Activated naive CD4-positive, alpha-beta T cell treated with anti-CD3 and anti-CD28 coated beads, Interleukin-2, amount 50 U/mL, for 72 hours (primary cell): Measurements from ENCODE around the gene TEKT3. TPM values are rescaled to one million over a fixed set of nuclear protein-coding genes. Genes with fewer than 3 reads are reported as not detected.
A peak's percentile ranks its signal among the peaks of the same experiment; 100 is the strongest.

Experiments
- ATAC-seq, 2 donors: fragments of 150-1000 bp; cut with Tn5 transposase; 2 replicates each; pipeline ENCODE4 v1.10.0; 2021; ENCODE audit warnings: mild to moderate bottlenecking in 2 of 2, moderate library complexity in 2 of 2
- DNase-seq, 2 donors: peaks; one replicate each; pipeline ENCODE4 v3.0.0; 2021 to 2022; ENCODE audit warnings: low spot score in 2 of 2
- H3K27ac Mint-ChIP-seq, 2 donors: one replicate each; pipeline ENCODE4 v1.8.0; 2022; ENCODE audit warnings: mild to moderate bottlenecking in 2 of 2, mixed read lengths in 2 of 2
- H3K36me3 Mint-ChIP-seq, 2 donors: one replicate each; pipeline ENCODE4 v1.8.0; 2022; ENCODE audit warnings: mixed read lengths in 2 of 2
- H3K9me3 Mint-ChIP-seq, 2 donors: one replicate each; pipeline ENCODE4 v1.8.0; 2022; ENCODE audit warnings: mixed read lengths in 2 of 2
- total RNA-seq, 2 donors: library from RNA; stranded (reverse); gene quantifications; one replicate each; pipeline ENCODE4 v1.2.3, GENCODE V29; 2022

Gene TEKT3
- total RNA-seq, 2 donors from 2014 or later: not detected

DNA sequence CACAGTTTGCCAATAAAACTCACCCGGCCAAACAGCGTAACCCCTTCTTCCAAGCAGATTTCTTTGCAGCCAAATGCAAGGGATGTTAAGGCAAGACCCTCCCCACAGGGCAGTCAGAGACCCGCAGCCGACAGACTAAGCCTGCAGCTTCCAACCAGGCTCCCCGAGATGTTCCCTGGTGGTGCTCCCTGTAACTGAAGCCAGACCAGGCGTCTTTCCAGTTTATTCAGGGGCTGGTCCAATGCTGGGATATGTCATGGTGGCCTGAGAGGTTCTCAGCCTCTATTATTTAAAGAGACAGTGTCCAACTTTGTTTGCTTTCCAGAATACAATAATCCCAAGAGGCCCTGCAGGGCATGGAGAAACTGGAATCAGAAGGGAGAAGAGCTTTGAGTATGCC, 76.3 kb downstream of the TEKT3 start, which contains the start of gene PMP22:
PMP22 (minus strand) TSS at position 196 of the 400 bp plus-strand sequence. CDS start 4,599 bp downstream, outside the sequence.
- no peaks in the 10 kb centered on the region for H3K9me3 Mint-ChIP-seq
- no peak within 1 kb of the TSS for H3K27ac Mint-ChIP-seq
- DNase-seq (no peak), ATAC-seq (no peak)
- no peaks in the 10 kb centered on the region for H3K36me3 Mint-ChIP-seq

DNA sequence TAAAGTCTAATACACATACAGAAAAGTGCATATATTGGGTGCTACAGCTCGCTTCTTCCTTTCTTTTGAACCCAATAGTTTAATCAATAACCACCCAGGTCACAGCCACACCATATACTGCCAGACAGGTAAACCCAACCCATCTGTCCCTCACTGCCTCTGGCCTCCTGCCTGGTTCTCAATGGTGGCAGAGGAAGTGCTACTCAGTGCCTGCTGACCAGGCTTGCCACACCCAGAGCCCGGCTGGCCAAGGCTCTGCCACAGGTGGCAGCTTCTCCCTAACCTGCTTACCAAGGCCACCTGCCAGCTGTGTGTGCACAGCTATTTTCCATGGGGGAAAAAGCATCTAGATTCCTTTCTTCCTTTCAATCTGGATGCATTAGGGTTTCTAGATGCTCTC, 76.9 kb downstream of the TEKT3 start:
- Mint-ChIP-seq H3K9me3 (no peaks in the 10 kb centered on the region), H3K27ac (no peak overlapping the region), H3K36me3 (no peaks in the 10 kb centered on the region)
- no peak for ATAC-seq
- no peak for DNase-seq

DNA sequence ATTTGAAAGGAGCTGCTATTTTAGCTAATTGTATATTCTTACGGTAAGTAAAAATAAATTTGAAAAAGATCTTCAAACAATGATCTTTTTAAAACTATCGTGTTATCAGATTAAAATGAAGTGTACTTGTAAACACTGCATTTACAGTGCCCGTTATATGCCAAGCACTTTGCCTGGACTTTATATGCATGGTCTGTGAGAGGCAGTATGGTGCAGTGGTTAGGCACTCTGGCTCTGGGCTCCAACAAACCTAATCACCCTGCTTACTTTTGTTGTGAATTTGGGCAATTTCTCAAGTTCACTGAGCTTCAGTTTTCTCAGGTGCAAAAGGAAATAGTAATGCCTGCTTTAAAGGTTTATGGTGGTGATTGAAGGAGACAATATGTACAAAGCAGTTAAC, 77.7 kb downstream of the TEKT3 start:
- H3K27ac Mint-ChIP-seq: no peak overlapping the region
- H3K36me3 Mint-ChIP-seq: no peaks in the 10 kb centered on the region
- no peaks in the 10 kb centered on the region for H3K9me3 Mint-ChIP-seq
- DNase-seq (no peak), ATAC-seq (no peak)

DNA sequence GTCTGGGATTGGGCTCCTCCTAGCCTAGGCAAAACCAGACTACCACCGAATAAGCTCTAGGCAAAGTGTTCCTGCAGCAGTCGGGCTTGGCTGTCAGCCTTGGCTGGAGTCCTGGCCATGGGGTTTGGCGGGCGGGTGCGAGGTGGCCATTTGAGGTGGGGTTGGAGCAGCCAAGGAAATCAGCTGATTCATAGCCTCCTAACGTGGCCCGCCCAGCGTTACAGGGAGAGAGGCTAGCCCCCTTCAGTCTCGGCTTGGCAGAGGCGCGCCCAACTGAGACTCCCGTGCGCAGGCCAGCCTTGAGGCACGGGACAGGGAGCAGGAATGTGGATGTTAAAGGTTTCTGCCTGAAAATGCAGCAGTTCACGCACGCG, 78.2 kb downstream of the TEKT3 start:
- Mint-ChIP-seq H3K36me3 (no peaks in the 10 kb centered on the region), H3K9me3 (no peaks in the 10 kb centered on the region), H3K27ac (no peak overlapping the region)
- no peak for ATAC-seq
- DNase-seq: no peak

DNA sequence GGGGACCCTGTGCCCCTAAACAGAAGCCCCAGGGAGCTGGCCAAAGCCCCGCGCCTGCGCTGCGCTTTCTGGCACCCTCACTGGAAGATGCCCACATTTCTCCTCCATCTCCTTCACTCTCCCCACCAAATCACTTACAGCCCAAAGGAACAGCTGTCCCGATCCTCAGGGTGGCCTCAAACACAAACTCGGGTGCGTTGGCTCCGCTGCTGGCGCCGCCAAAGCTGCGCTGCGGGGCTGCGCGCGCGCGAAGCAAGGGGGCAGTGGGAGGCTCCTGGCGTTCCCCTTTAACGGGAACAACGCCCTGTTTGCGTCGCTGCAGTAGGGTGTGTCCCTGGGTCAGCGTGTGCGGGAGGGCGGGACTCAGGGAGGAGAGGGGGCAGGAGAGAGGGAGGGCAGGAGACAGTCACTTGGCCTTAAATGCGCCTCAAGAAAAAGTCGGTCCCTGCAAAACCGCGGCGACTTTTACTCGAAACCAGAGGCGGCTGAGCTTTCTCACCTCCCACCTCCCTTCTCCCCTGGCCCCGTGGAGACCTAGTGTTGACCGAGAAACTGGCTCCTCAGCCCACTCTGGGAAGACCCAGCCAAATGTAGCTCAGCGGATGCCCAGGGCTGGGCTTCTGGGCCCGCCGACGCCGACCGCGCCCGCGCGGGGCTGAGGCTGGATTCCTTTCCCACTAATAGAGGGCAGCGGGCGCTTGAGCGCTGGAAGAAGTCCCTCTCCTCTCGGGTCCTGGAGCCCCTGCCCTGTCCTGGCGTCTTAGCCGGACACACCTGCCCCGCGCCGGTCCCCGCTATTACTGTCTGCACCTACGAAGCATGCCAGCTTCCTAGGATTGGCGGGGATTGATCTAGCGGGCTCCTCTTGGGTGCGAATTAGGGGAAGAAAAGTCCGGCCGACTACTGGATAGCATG, 78.8 kb downstream of the TEKT3 start:
- peak in 1 of 2 donors; percentile 27 for ATAC-seq
- no peak overlapping the region for H3K27ac Mint-ChIP-seq
- DNase-seq: no peak

DNA sequence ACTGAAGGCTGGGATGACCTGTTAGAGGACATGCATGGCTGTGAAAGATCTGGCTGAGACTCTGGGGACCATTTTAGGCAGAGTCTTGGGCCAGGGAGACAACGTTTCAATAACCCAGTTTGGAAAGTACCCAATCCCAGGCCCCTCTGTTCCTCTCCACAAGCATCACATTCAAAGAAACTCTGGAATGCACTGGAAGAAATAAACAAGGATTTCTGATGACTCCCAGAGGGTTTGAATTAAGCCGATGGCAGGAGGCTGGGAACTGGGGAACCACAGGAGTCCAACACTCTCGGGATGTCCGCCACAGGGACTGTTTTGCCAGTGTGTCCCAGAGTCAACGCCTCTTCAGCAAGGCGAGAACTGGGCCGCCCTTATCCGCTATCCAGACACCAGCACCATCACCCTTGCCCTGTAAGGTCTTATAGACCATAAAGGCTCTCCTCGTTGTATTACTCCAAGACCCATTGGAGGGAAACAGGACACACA, 79.6 kb downstream of the TEKT3 start:
- Mint-ChIP-seq H3K9me3 (no peaks in the 10 kb centered on the region), H3K36me3 (no peaks in the 10 kb centered on the region), H3K27ac (no peak overlapping the region)
- DNase-seq: no peak
- ATAC-seq: no peak

More for the DNA sequence above, 78.8 kb downstream of the TEKT3 start:
- Mint-ChIP-seq H3K36me3 (no peaks in the 10 kb centered on the region), H3K9me3 (no peaks in the 10 kb centered on the region)

DNA sequence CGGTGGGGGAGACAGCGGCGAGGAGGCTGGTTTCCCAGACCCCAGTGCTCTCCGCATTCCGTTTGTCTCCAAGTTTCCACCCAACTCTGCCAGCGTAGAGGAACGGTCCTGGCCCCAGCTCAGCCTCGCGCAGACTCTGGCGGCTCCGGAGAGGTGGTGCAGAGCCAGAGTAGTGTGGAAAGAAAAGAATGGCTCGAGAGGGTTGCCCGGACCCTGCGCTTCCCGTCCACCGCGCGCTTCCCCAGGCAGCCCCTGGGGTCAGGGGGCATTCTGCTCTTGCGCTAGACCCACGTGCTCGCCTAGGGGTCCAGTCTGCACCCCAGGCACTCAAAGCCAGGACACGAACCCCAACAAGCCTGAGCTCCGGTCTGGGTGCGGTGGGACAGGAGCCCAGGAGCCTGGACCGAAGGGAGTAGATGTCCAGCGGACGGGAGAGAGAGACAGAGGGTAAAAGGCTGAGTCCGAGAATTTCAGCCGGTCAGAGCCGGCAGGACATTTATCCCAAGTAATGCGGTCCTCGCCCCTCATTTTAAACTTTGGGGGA, 80.1 kb downstream of the TEKT3 start:
- ATAC-seq (peak in 1 of 2 donors; percentile 34), DNase-seq (peak in 1 of 2 donors; percentile 14)
- H3K9me3 Mint-ChIP-seq: no peaks in the 10 kb centered on the region
- no peaks in the 10 kb centered on the region for H3K36me3 Mint-ChIP-seq
- H3K27ac Mint-ChIP-seq: no peak overlapping the region

DNA sequence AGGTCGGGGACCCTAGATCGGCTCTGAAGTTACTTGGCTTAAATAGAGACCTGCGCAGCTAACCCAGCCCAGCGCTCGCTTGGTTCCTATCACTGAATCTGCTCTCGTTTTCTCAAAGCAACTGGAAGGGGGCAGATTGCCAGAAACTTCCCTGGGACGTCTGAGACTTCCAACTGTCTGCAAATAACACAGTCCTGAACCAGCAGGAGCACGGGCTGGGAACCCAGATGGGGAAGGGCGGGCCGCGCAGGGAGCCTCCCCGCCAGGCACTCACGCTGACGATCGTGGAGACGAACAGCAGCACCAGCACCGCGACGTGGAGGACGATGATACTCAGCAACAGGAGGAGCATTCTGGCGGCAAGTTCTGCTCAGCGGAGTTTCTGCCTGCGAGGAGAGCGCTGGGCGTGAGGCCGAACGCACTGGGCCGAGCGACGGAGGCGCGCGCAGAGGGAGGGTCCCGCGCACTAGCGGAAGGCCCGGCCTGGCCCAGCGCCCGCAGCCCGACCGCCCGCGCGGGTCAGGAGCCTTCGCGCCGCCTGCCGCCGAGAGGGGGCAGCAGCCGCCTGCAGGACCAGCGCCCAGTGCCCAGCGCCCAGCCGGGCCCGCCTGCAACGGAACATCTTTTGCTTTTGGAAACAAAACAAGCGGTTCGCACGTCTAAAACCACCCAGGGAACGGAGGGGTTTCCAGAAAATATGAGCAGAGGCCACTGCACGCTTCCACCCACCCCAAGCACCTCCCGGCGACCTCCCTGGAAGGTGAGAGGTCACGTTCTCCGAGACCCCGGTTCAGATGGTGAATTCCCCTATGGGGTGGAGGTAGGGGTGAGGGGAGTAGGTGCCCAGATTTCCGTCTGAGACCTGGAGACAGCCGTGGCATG, 80.8 kb downstream of the TEKT3 start:
- no peaks in the 10 kb centered on the region for H3K36me3 Mint-ChIP-seq
- peak overlapping the region in 1 of 2 donors; percentile 55 for H3K27ac Mint-ChIP-seq

DNA sequence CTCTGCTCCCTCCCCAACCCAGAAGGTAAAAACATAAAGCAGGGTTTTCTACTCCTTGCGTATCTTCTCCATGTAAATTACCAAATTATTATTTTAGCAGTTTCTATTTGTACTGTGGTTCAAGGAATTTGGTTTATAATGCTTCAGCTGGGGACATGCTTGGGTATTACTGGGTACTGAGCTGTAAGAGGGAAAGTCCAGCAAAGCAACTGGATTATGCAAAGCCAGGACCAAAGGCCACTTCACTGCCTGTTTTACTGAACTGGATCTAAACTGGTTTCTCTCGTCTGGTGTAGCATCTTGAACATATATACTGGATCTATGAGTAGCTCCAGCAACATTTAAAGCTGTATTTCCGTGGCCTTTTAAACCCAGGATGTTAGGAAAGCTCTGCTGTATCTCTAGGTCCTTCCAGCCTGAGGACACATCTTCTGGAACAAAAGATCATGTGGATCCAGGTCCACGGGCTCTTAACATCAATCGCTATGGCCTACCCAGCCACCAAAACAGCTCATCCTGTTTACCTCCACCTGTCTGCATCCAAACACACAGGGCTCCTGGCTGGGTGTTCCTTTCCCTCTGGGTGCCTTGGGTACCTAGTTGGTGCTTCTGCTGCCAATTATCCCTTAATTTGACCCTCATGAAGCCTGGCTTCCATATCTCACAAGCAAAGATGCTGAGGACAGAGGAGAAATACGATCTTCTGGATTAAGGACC, 83.4 kb downstream of the TEKT3 start:
- Mint-ChIP-seq H3K27ac (no peak overlapping the region), H3K36me3 (no peaks in the 10 kb centered on the region), H3K9me3 (no peaks in the 10 kb centered on the region)
- DNase-seq (no peak), ATAC-seq (no peak)

More for the DNA sequence above, 80.8 kb downstream of the TEKT3 start:
- peak; percentile 78 to 88 for ATAC-seq
- DNase-seq: peak; percentile 61 to 79
- H3K9me3 Mint-ChIP-seq: no peaks in the 10 kb centered on the region

DNA sequence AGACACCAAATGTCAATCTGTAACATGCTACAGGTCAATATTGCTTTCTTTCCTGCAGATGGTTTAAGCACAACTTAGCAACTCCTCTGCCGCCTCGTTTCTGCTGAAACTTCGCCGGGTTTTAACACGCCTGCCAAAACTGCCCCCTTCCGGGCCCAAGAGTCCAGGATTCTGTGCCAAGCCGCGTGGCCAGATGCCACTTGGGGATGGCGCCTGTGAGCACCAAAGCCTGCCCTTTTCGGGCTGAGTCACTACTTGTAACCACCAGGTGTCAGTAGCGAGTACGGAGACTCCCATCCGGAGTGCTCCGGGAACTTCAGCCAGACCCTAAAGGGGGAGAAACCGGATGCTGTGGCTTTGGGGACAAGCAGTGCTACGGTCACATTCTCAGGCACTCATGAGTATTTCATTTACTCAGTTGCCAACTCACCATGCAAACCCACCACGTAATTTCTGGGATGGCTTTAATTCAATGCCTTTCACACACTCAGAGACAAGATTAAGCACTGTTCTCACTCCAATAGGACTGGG, 84.1 kb downstream of the TEKT3 start:
- H3K36me3 Mint-ChIP-seq: no peaks in the 10 kb centered on the region
- peak; percentile 68 to 73 for DNase-seq
- H3K9me3 Mint-ChIP-seq: no peaks in the 10 kb centered on the region
- peak; percentile 68 to 84 for ATAC-seq
- no peak overlapping the region for H3K27ac Mint-ChIP-seq

DNA sequence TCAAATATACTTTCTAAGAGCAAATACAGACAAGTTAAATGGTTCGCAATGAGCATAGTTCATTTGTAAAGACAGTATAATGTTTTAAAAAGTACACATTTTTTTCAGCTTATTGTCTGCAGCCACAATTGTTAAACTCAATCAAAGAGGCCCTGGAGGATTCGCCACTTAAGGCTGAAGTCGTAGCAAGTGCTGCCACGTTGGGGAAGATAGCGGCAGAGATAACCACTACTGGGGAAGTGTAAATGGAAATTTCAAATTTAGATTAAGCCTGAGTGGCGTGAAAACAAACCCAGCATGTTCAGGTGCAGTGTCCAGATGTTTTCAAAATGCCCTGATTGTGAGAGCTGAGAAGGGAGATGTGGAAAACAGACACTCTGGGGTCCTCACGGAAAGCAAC, 84.7 kb downstream of the TEKT3 start:
- Mint-ChIP-seq H3K9me3 (no peaks in the 10 kb centered on the region), H3K36me3 (no peaks in the 10 kb centered on the region), H3K27ac (no peak overlapping the region)
- no peak for DNase-seq
- no peak for ATAC-seq

DNA sequence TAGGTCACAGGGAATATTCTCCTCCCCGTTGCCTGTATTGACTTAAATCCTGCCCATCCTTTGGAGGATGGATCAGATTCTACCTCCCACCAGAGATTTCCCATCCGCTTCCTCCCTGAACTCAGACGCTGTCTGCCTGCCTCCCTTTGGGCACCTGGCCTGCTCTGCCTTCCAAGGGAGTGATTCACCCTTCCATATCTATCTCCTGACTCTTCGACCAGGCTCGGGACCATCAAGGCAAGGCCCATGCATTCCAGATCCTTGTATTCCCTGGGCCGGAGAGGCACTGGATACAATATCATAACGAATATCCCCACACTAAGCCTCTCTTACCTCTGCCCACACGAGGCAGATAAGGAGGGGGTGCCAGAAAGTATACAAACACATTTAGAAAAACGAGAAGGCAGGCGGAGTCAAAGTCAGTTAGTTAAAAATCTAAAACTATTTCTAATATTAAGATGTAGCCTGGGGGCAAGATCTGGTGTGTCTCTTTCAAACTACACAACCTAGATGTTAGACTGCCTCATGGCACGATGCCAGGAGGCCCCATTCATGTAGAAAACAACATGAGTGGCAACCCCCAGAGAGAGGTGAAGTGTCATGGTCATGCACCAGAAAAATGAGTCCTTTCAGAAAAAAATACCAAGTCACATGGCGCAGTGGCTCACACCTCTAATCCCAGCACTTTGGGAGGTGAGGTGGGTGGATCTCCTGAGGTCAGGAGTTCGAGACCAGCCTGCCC, 85.5 kb downstream of the TEKT3 start:
- Mint-ChIP-seq H3K27ac (peak overlapping the region in 1 of 2 donors; percentile 75), H3K9me3 (no peaks in the 10 kb centered on the region), H3K36me3 (no peaks in the 10 kb centered on the region)
- DNase-seq: no peak
- no peak for ATAC-seq
